Natural killer cell treated with Interleukin-12 subunit alpha and Interleukin-12 subunit beta and Interleukin-15 and Interleukin-18, amount 100 ng/mL, for 72 hours (primary cell): ENCODE results near the gene MED25. TPM values are rescaled to one million over a fixed set of nuclear protein-coding genes. Genes with fewer than 3 reads are reported as not detected.

ENCODE experiments used
- ATAC-seq, 2 donors: fragments of 150-1000 bp; cut with Tn5 transposase in 1 of 2; sonication (Bioruptor Pico), chemical (Tn5 transposase) in 1 of 2; 2 replicates each; pipeline ENCODE4 v1.10.0; 2021
- DNase-seq: peaks from one replicate; pipeline ENCODE4 v3.0.0; 2022; ENCODE audit warnings: low spot score
- H3K27ac Mint-ChIP-seq, 2 donors: 1 replicate in 1 of 2; 2 replicates in 1 of 2; pipeline ENCODE4 v1.8.0; 2022; ENCODE audit warnings: mixed read lengths in 2 of 2, mild to moderate bottlenecking in 1 of 2, moderate library complexity in 1 of 2
- H3K27me3 Mint-ChIP-seq, 2 donors: 1 replicate in 1 of 2; 2 replicates in 1 of 2; pipeline ENCODE4 v1.8.0; 2022; ENCODE audit warnings: mixed read lengths in 2 of 2
- H3K36me3 Mint-ChIP-seq: one replicate; pipeline ENCODE4 v1.8.0; 2022; ENCODE audit warnings: mixed read lengths
- H3K4me1 Mint-ChIP-seq, 2 donors: 1 replicate in 1 of 2; 2 replicates in 1 of 2; pipeline ENCODE4 v1.8.0; 2022; ENCODE audit warnings: low read depth in 2 of 2, mixed read lengths in 2 of 2, mild to moderate bottlenecking in 1 of 2
- H3K4me3 Mint-ChIP-seq: one replicate; pipeline ENCODE4 v1.8.0; 2022; ENCODE audit warnings: mixed read lengths
- H3K9me3 Mint-ChIP-seq: 2 replicates; pipeline ENCODE4 v1.8.0; 2022; ENCODE audit warnings: mixed read lengths
- total RNA-seq, 2 donors: library from RNA; stranded (reverse); gene quantifications; one replicate each; pipeline ENCODE4 v1.2.3, GENCODE V29; 2022

Gene MED25
- 10 to 100 TPM; 48.0 to 64.6 TPM for total RNA-seq

DNA sequence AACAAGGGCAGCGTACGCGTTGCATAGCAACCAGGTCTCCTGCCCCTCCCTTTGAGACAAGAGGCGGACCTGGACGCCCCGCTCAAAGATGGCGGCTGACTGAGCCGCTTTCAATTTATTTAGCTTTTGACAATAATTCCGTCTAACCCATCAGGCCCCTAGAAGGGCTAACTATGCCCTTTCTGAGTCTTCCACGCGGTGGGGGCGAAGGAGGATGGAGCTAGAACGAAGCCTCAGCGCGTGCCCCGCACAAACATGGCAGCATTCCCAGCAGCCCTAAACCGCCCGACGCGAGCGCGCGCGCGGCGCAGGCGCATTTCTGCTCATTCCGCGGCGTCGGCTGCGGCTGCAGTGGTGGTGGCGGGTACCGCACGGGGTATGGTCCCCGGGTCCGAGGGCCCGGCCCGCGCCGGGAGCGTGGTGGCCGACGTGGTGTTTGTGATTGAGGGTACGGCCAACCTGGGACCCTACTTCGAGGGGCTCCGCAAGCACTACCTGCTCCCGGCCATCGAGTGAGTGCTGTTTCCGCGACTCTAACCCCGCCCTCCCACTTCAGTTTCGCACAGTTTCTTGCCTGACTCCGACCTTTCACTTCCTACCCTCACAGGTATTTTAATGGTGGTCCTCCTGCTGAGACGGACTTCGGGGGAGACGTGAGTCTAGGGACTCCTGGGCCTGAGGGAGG, at the start of gene MED25:
TSS of gene MED25 (plus strand) at position 326 of the 685 bp plus-strand sequence. CDS start at position 379, 53 bp downstream.
- Mint-ChIP-seq H3K9me3 (no peaks in the 10 kb centered on the region), H3K4me1 (peaks cover 16 to 30% of the 10 kb centered on the region in 2 donors), H3K27ac (peak within 1 kb of the TSS; percentile 93 to 97), H3K36me3 (no peaks in the 10 kb centered on the region), H3K4me3 (peak within 1 kb of the TSS; percentile 96), H3K27me3 (no peaks in the 10 kb centered on the region)
- ATAC-seq (peak; percentile 87 to 88), DNase-seq (peak; percentile 89)

- no peaks in the 10 kb centered on the region for H3K27me3 Mint-ChIP-seq
- no peaks in the 10 kb centered on the region for H3K9me3 Mint-ChIP-seq
- H3K4me1 Mint-ChIP-seq = peaks cover 52 to 60% of the 10 kb centered on the region in 2 donors
- DNase-seq (no peak), ATAC-seq (no peak)
- H3K27ac Mint-ChIP-seq = peak overlapping the region in 1 of 2 donors; percentile 83
- H3K36me3 Mint-ChIP-seq = no peaks in the 10 kb centered on the region
- H3K4me3 Mint-ChIP-seq = peak overlapping the region; percentile 29
Measured at GRCh38 chr19:49770529-49770928, 47.6 kb upstream of the MED25 start.

- peak; percentile 87 for DNase-seq
- H3K27ac Mint-ChIP-seq = peak overlapping the region; percentile 74 to 83
- H3K36me3 Mint-ChIP-seq = no peaks in the 10 kb centered on the region
- H3K4me1 Mint-ChIP-seq = peaks cover 51 to 66% of the 10 kb centered on the region in 2 donors
- H3K9me3 Mint-ChIP-seq = no peaks in the 10 kb centered on the region
- peak; percentile 58 to 78 for ATAC-seq
- H3K4me3 Mint-ChIP-seq = peak overlapping the region; percentile 75
- no peaks in the 10 kb centered on the region for H3K27me3 Mint-ChIP-seq
Measured at GRCh38 chr19:49771674-49772139, 46.4 kb upstream of the MED25 start.

- no peaks in the 10 kb centered on the region for H3K27me3 Mint-ChIP-seq
- peak overlapping the region; percentile 32 to 89 for H3K27ac Mint-ChIP-seq
- H3K36me3 Mint-ChIP-seq = no peaks in the 10 kb centered on the region
- H3K9me3 Mint-ChIP-seq = no peaks in the 10 kb centered on the region
- ATAC-seq (no peak), DNase-seq (no peak)
- no peak overlapping the region for H3K4me3 Mint-ChIP-seq
- peaks cover 43 to 62% of the 10 kb centered on the region in 2 donors for H3K4me1 Mint-ChIP-seq
Measured at GRCh38 chr19:49772850-49773432, 45.1 kb upstream of the MED25 start.

DNA sequence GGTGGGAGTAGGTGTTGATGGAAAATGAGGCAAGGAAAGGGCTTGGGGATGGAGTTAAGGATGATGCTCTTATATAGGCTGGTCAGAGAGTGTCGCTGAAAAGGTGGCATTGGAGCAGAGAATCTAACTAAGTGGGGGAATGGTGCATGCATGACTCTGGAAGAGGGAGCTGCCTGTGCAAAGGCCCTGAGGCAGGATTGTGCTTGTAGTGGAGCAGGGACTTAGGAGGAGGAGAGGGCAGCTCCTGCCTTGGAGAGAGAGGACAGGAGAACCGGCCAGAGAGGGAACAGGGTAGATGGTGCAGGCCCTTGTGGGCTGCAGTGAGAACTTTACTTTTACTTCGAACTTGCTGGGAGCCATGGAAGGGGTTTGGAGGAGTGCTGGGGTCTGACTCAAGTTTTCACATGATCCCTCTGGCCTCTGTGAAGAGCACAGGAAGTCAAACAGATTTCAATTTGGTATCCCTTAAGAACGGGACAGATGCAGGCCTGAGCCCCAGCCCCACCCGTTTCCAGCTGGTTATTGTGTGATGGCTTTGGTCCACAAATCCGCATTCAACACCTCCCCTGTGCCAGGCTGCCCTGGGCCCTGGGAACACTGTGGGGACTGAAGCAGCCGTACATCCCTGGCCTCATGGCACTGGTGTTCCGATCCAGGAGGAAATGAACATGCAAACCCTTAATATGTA, 44.3 kb upstream of the MED25 start:
- Mint-ChIP-seq H3K27ac (peak overlapping the region; percentile 32 to 89), H3K4me1 (peaks cover 35 to 60% of the 10 kb centered on the region in 2 donors), H3K36me3 (no peaks in the 10 kb centered on the region), H3K27me3 (no peaks in the 10 kb centered on the region), H3K4me3 (no peak overlapping the region), H3K9me3 (no peaks in the 10 kb centered on the region)
- DNase-seq (no peak), ATAC-seq (no peak)

DNA sequence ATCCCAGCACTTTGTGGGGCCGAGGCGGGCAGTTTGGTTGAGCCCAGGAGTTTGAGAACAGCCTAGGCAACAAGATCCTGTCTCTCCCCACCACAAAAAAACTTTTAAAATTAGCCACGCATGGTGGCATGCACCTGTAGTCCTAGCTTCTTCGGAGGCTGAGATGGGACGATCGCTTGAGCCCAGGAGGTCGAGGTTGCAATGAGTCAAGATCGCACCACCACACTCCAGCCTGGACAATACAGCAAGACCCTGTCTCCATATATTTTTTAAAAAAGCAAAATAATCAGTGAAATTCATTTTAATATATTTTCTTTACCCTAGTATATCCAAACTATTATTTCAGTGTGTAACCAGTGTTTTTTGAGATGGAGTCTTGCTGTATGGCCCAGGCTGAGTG, 43.1 kb upstream of the MED25 start:
- H3K27me3 Mint-ChIP-seq = no peaks in the 10 kb centered on the region
- no peak overlapping the region for H3K4me3 Mint-ChIP-seq
- ATAC-seq (no peak), DNase-seq (no peak)
- no peaks in the 10 kb centered on the region for H3K36me3 Mint-ChIP-seq
- peak overlapping the region in 1 of 2 donors; percentile 89 for H3K27ac Mint-ChIP-seq
- no peaks in the 10 kb centered on the region for H3K9me3 Mint-ChIP-seq
- H3K4me1 Mint-ChIP-seq = peaks cover 31 to 56% of the 10 kb centered on the region in 2 donors

- Mint-ChIP-seq H3K4me1 (peaks cover 32 to 57% of the 10 kb centered on the region in 2 donors), H3K27ac (peak overlapping the region; percentile 17 to 87), H3K27me3 (no peaks in the 10 kb centered on the region), H3K4me3 (no peak overlapping the region), H3K36me3 (no peaks in the 10 kb centered on the region), H3K9me3 (no peaks in the 10 kb centered on the region)
- no peak for ATAC-seq
- DNase-seq = no peak
Measured at GRCh38 chr19:49775742-49776370, 42.2 kb upstream of the MED25 start.

DNA sequence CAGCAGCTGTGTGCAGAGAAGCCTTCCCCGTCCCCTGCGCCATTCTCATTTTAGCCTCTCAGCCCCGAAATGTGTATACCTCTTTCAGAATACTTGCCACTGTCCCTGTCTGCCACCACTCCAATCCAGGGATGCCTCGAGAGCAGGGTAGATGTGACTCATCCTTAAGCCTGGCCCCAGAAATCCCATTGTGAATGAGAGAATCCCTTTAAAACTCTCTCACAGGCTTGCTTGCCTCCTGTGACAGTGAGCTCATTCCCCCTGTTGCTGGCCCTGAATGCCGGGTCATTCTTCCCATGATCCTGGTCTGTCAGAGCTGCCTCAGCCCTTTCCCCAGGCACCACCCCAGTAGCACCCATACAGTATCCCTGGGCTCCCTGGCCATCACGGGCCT, 41.7 kb upstream of the MED25 start:
- Mint-ChIP-seq H3K4me3 (no peak overlapping the region), H3K27me3 (no peaks in the 10 kb centered on the region), H3K27ac (peak overlapping the region; percentile 17 to 87), H3K9me3 (no peaks in the 10 kb centered on the region), H3K36me3 (no peaks in the 10 kb centered on the region), H3K4me1 (peaks cover 34 to 60% of the 10 kb centered on the region in 2 donors)
- ATAC-seq (no peak), DNase-seq (no peak)

DNA sequence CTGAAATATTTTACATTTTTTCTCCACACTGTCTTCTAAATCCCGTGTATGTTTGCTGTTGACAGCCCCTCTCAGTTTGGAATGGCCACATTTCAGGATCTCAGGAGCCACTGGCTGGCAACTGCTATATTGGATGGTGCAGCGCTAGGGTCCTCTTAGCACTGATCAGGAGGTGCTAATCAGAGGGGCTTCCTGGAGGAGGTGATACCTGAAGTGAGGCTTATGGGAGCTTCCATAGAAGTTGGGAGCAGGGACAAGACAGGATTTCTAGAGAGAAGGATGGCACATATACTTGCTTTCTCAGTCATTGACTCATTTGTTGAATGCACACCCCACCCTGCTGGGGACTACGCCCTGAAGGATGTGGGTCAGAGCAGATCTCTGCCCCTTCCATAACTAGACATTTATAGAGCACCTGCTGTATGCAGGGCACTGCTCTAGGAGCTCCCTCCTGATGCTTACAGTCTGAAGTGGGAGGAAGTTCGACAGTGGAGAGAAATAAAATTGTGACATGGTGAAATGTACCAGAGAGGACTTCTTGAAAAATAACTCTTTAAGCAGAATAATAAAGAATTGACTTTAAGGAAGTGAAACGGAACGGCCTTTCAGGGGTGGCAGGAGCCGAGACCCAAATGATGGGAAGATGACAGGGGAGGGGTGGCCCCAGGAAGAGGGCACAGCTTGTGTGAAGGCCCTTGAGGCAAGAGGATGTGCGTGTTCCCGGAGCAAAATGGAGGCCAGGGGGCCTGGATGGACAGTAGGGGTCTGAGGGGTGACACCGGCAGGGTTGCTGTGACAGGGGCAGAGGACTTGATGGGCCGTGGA, 38.1 kb upstream of the MED25 start:
- Mint-ChIP-seq H3K36me3 (peaks cover 4% of the 10 kb centered on the region), H3K27me3 (no peaks in the 10 kb centered on the region), H3K9me3 (no peaks in the 10 kb centered on the region), H3K4me3 (no peak overlapping the region), H3K27ac (peak overlapping the region in 1 of 2 donors; percentile 86), H3K4me1 (peaks cover 26 to 40% of the 10 kb centered on the region in 2 donors)
- ATAC-seq (no peak), DNase-seq (no peak)

DNA sequence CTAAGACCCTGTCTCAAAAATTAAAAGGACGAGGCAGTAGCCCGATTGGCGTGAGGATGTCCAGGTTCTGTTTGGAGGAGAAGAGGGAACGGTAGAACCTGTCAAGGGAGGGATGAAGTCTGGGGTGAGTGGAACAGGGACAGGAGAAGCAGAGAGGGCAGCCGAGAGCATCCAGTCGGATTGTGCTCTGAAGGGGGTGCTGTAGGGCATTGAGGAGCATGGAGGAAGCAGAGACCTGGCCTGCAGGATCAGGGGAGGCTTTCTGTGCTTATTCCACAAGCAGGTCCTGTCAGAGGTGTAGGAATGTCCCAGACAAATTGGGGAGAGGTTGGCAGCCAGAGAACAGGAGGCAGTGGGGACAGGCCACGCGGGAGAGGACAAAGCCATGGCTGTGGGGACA, 37.2 kb upstream of the MED25 start:
- no peaks in the 10 kb centered on the region for H3K9me3 Mint-ChIP-seq
- peak overlapping the region in 1 of 2 donors; percentile 86 for H3K27ac Mint-ChIP-seq
- no peak for DNase-seq
- ATAC-seq = no peak
- peaks cover 27 to 40% of the 10 kb centered on the region in 2 donors for H3K4me1 Mint-ChIP-seq
- H3K27me3 Mint-ChIP-seq = no peaks in the 10 kb centered on the region
- peaks cover 9% of the 10 kb centered on the region for H3K36me3 Mint-ChIP-seq
- H3K4me3 Mint-ChIP-seq = no peak overlapping the region

DNA sequence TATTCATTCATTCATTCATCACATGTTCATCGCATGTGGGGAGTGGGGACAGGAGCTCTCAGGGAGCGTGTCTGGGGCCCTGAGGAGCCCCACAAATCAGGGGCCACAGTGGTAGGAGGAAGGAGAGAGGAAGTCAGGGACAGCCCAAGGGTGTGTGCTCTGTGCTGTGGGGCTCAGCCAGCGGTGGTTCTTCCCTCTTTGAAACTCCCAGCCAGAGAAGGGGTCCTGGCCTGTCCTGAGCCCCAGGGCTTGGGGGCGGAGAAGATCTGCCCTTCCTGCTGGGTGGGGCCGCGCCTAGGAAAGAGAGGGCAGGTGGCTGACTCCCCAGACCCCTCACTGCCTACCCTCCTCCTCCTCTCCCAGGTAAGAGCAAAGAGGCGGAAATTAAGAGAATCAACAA, 36.7 kb upstream of the MED25 start:
- Mint-ChIP-seq H3K36me3 (peaks cover 9% of the 10 kb centered on the region), H3K27me3 (no peaks in the 10 kb centered on the region), H3K27ac (peak overlapping the region in 1 of 2 donors; percentile 86), H3K9me3 (no peaks in the 10 kb centered on the region), H3K4me3 (no peak overlapping the region), H3K4me1 (peaks cover 23 to 36% of the 10 kb centered on the region in 2 donors)
- ATAC-seq (no peak), DNase-seq (no peak)

GRCh38 chr19:49782515-49782914, 35.6 kb upstream of the MED25 start:
- H3K4me3 Mint-ChIP-seq = no peak overlapping the region
- no peaks in the 10 kb centered on the region for H3K9me3 Mint-ChIP-seq
- no peaks in the 10 kb centered on the region for H3K27me3 Mint-ChIP-seq
- H3K36me3 Mint-ChIP-seq = peaks cover 9% of the 10 kb centered on the region
- H3K4me1 Mint-ChIP-seq = peaks cover 20 to 35% of the 10 kb centered on the region in 2 donors
- no peak overlapping the region for H3K27ac Mint-ChIP-seq
- ATAC-seq (no peak), DNase-seq (no peak)

DNA sequence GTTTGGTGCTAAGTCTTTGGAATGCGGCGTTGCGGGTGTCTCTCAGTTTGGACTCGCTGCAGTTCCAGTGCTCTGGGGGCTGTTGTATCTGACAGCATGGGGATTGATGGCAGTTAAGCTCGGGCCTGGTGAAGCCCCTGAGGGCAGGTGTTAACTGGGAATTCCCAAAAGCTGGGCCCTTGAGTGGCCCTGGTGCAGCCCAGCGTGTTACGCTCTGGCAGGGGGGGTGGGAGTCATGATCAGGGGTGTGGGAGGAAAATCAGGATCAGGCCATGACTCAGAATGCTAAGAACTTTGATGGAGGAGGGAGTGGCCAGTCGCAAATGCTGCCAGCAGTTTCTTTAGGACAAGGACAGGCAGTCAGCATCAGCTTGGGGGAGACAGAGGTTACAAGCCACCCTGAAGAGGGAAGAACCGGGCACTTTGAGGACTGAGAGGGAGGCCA, 31.7 kb upstream of the MED25 start:
- Mint-ChIP-seq H3K4me1 (peaks cover 5 to 26% of the 10 kb centered on the region in 2 donors), H3K9me3 (no peaks in the 10 kb centered on the region), H3K27ac (no peak overlapping the region), H3K4me3 (no peak overlapping the region), H3K36me3 (peaks cover 9% of the 10 kb centered on the region), H3K27me3 (no peaks in the 10 kb centered on the region)
- DNase-seq (no peak), ATAC-seq (no peak)
